Smooth muscle cell of the coronary artery (primary cell): ENCODE measurements around the gene SLC38A9. TPM values are rescaled to one million over a fixed set of nuclear protein-coding genes. Genes with fewer than 3 reads are reported as not detected.

Experiments
- total RNA-seq: library from RNA; depleted of rRNA; stranded (reverse); fragments of >200 nt; gene quantifications from 2 replicates; pipeline ENCODE4 v1.2.3, GENCODE V29; 2014; ENCODE audit warnings: low replicate concordance

Gene SLC38A9
- total RNA-seq = 17.7 and 22.8 TPM in 2 replicates

GRCh38 chr5:55712023-55712859, at the start of gene SLC38A9:
Gene SLC38A9 (minus strand): TSS chr5:55712324. CDS start chr5:55697958, 14,366 bp downstream.

GRCh38 chr5:55737793-55738192, 25.7 kb upstream of the SLC38A9 start, which contains the start of gene DDX4:
Gene DDX4 (plus strand): TSS chr5:55738061. CDS start chr5:55738964, 903 bp downstream.

Other genes with a start within 250 kb of the SLC38A9 start
- 54.1 and 370 TPM in 2 replicates for gene PLPP1, start 177.4 kb downstream of the SLC38A9 start, total RNA-seq
- not detected in 2 replicates for gene DDX4, start 25.7 kb upstream of the SLC38A9 start, total RNA-seq
- gene IL31RA, start 139.0 kb upstream of the SLC38A9 start, total RNA-seq = 0.82 TPM in 1 of 2 replicates, not detected in the other